GM21717 (cell line): ENCODE data around the gene RBM38.

Experiments used
- ATAC-seq: cut with Tn5 transposase; IDR thresholded peaks from one replicate; pipeline ENCODE4 v1.9.1; 2021; ENCODE audit warnings: mild to moderate bottlenecking, moderate library complexity; ENCODE audit not compliant: unreplicated experiment

The RBM38 gene

DNA sequence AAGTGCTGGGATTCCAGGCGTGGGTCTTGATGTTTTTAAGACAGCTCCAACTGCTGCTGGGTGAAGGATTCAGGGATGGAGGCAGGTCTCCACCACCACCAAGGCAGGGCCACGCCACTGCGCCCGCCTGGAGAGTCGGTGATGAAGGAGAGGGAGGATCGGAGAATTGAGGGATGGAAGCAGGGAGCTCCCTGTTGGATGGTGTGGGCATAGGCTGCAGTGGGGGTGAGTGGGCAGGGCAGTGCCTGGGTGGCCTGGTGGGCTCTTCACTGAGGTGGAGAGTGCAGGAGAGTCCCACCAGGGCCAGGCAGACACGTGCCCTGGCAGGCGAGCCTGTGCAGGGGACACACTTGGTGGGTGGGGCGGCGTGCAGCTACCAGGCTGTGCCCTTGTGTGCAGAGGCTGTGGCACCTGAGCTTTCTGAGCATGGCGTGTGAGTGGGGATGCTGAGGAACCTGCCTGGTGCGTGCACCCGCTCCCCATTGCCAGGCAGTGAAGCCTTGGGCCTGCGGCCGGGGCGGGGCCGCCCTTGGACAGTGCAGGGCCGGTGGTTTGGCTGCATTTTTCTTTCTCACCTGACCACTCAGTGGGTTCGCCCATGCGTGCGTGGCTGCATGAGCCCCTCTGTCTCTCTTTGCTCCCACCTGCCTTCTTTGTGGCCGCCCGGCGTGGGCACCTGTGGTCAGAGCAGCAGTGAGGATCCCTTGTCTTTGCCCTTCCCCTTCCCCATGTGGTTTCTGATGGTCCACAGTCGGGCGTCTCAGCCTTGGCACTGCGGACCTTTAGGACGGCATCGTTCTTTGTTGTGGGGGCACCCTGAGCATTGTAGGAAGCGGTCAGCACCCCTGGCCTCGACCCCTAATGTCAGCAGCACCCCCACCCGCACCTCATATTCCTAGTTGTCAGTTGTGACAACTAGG is 11.3 kb downstream of the RBM38 start:
- no peak for ATAC-seq

DNA sequence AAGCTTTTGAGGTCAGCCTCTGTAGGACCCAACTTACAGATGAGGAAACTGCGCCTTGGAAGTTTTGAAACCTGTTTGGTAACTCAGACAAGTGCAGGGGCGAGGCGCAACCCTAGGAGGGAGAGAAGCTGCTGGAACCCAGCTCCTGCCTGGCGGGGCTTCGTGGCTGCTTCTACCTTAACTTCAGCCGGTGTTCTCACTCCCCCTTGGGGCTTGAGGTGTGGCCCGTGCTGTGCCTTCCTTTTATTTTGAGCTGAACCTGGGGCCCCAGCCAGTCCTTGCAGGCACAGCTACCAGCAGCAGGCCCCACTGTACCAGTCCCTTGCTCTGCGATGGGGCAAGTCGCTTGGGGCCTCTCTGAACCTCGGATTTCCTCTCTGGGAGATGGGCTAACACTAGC is 12.0 kb downstream of the RBM38 start:
- ATAC-seq = no peak

DNA sequence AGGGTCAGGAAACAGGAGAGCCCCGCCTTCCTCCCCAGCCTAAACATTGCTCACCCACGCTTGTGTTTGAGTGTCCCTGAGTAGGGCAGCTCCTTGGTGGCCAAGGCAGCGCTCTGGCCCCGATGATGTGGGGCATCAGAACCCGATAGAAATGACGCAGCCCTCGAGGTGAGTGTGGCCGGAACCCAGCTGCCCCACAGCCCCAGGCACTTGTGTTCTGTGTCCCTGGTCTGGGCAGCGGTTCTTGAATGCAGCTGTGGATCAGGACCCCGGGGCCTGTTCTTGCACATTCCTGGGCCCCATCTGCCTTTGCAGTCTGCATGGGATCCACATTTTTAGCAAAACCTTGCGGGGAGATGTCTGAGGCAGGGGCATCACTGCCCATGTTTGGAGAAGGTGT is 12.8 kb downstream of the RBM38 start:
- ATAC-seq = no peak

DNA sequence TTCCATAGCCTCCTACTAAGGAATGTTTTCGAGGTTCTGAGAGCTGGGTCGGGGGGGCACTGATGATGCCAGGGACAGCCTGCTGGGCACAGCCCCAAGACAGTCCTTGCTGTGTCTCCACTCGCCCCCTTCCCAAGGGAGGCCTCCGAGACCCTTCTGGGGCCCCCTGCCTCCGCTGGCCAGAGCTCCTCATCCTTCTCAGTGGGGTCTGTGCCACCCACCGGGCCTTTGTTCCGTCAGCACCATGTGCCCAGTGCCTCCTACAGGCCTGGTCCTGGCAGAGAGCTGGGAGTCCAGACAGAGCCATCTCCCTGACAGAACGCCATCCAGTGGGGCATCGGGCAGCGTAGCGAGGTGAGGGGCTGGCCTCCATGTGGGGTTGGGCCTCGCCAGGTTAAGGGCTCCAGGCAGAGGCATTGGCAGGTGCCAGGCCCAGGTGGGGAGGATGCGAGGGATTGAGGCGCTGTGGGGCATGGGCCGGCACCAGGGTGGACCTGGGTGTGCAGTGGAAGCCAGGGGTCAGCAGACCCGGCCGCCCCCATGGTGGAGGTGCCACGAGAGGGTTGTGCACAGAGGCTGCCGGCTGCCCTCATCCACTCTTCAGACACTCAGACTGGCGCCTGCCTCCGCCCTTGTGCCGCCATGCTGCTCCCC is 13.3 kb downstream of the RBM38 start:
- ATAC-seq = no peak

DNA sequence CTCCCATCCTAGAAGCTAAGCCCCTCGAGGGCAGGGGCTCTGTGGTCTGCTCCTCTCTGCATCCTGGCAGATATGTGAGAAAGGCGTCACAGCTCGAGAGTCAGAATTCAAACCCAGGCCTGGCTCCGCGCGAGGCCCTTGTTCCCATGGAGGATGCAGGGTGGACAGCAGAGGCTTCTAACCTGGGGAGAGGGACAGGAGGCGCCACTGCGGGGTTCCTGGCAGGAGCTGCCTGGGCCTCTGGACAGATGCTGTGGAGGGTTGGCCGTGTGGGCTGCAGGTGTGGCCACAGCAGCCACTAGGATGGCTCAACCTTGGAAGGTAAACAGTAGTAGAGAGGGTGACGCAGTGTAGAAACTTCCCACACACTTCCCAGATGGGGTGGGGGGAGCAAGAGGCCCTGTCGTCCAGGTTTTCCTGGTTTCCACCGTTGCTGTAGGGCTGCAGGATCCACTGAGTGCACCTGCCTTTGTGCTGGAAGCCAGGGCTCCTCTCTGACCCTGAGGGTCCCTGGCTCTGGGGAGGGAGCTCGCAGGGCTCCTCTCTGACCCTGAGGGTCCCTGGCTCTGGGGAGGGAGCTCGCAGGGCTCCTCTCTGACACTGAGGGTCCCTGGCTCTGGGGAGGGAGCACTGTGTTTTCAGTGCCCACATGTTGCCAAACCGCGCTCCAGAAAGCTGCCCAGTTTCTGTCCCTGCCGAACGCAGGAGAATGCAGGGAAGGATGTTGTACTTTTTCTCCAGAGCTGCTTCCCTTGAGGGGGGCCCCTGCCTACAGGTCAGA is 14.2 kb downstream of the RBM38 start:
- no peak for ATAC-seq

DNA sequence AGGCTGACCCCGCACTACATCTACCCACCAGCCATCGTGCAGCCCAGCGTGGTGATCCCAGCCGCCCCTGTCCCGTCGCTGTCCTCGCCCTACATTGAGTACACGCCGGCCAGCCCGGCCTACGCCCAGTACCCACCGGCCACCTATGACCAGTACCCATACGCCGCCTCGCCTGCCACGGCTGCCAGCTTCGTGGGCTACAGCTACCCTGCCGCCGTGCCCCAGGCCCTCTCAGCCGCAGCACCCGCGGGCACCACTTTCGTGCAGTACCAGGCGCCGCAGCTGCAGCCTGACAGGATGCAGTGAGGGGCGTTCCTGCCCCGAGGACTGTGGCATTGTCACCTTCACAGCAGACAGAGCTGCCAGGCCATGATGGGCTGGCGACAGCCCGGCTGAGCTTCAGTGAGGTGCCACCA is 16.4 kb downstream of the RBM38 start:
- no peak for ATAC-seq

DNA sequence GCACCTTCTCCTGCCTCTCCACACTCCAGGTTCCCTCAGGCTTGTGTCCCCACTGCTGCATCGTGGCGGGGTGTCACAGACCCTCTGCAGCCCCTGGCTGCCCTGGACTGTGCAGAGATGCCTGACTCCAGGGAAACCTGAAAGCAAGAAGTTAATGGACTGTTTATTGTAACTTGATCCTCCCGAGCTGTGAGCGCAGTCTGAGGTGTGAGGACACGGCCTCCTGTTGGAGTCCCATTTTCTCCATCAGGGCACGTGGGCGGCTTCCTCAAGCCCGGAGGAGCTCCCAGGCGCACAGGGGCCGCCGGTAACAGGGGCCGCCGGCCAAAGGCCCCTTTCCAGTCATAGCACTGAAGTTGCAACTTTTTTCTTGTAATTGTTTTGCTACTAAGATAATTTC is 16.9 kb downstream of the RBM38 start:
- no peak for ATAC-seq

DNA sequence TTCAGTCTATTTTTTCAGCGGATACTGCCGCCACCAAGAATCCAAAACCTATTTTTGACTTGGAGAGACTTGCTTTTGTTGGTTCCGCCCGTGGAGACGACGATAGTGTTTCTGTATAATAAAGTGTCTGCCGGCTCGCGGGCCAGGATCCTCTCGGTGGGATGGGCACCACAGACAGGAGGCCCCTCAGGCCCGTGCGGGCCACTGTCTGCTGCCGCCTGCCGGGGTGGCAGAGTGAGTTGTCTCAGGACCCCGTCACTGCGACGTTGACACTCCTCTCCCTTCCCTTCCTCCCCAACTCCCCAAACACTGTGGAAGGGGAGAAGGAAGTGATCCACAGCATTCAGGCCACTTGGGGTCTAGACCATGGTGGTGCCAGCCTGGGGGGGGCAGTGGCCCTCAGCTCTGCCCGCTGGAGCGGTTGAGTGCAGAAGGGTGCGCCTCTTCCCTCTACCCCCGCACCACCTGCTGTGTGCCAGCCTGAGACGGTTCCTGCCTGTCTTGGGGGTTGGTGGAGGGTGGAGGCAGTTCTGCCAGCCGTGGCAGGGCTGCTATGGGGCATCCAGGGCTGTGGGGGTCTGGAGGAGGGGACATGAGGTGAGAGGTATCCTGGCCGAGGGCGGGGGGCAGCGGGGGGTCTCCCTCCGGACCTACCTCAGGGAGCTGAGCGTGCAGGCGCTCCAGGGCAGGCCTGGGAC is 17.5 kb downstream of the RBM38 start:
- ATAC-seq = no peak

DNA sequence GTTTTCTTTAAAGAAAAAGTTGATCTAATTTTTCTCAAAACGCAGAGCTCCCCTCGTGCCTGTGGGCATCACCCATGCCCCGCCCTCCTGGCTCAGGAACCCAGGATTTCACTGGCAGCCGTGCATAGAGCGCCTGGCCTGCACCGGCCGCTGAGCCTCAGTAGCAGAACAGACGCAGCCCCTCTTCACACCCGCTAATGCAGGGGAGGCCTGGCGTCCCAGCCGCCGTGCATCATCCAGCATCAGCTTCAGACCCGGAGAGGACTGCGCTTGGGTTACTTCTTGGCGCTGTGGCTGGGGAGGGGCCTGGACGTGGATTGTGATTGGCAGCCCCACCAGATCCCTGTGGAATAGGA is 18.1 kb downstream of the RBM38 start:
- no peak for ATAC-seq

DNA sequence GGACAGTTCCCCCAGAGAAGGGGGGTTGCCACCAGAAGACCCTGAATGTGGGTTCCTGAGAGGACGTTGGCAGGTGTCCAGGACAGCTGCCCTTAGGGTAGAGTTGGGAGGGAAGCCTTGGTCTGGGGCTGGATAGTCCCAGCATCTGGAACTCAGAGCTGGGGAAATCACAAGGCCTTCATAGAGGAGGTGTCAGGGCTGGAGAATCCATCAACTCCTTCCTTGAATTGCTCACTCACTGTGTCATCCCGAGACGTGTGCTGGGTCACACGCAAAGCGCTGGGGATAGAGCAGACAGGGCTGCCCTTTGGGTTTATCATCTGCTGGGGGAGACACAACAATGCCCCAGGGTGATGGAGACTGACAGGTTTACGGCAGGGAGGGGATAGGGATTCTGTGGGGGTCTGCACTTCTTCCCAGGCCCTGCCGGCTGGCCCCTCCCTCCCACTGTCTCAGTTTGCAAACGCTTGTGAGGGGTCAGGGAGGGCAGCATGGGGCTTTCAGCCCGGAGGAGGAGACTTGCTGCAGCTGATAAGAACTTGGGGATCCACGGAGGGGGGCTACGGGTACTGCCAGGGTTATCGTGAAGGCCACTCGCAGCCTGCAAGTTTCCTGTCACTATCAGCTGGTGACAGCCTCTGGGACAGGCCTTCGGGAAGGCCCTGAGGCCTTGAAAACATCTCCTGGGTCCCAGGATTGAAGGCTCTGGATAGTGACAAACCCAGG is 18.6 kb downstream of the RBM38 start:
- ATAC-seq = no peak

DNA sequence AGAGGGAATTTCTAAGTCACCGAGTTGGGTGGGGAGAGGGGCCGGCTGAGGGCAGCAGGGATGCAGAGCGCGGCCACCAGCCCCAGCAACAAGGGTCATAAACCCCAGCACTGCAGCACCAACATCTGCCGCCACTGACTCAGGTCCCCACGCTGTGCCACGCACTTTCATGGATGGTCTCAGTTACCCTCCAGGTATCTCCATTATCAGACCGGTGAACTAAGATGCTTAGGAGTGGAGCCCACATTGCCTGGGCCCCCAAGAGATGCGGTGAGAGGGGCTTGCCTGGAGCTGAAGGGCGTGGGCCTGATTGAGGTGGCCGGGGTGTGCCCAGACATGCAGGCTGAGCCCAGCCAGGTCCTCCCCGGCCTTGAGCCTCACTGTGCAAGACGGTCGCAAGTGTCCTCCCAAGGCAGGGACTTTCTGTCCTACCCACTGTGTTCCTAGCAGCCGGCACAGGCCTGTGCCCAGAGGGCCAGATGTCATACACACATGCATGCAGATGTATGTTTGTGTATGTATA is 19.3 kb downstream of the RBM38 start:
- ATAC-seq = no peak

DNA sequence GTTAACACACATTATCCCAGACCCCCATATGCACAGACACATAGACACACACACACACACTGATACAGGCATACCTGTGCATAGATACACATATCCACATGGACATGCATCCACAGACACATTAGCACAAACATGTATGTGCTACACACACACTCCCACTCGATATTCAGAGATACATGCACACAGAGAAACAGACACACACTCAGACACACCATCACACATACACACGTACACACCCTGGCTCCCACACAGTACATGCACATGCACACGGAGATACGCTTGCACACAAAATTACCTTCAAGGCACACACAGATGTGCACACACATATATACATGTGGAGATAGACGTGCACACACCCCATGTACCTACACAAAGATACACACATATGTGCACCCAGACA is 19.7 kb downstream of the RBM38 start:
- no peak for ATAC-seq

DNA sequence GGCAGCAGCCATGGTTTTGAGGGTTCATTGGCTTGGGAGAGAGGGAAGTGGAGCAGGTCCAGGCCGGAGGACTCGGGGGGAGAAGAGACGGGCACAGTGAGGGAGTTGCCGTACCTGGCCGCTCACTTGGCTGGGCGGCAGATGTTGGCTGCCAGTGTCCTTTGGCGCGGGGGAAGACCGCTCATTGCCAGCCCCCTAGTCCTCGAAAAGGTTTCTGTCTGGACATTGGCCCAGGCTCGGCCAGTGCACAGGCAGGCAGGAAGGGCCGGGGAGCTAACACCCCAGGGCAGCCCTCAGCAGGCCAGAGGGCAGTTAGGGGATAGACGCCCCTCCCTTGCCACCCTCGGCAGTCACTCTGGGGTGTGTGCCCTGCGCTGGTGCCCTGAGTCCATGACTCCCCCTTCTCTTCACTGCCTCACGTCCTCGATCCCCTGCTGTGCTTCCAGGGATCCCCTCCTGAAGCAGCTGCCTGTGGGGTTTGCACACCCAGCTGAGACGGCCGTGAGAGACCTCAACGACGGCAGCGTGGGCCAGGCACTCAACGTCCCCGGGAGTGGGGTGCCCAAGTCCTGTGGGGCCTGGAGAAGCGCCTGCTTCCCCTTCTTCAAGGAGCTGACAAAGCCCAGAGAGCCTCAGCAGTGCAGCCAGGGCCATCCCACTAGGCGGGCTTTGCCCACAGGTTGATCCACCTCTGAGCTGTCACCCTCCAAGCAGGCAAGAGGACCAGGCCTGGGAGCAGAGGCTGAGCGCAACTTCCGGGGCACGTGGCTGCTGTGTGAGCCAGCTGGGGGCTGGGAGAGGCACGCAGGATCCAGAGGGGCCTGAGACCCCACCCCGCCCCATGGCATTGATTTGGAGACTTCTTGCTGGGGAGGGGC is 20.4 kb downstream of the RBM38 start:
- no peak for ATAC-seq

DNA sequence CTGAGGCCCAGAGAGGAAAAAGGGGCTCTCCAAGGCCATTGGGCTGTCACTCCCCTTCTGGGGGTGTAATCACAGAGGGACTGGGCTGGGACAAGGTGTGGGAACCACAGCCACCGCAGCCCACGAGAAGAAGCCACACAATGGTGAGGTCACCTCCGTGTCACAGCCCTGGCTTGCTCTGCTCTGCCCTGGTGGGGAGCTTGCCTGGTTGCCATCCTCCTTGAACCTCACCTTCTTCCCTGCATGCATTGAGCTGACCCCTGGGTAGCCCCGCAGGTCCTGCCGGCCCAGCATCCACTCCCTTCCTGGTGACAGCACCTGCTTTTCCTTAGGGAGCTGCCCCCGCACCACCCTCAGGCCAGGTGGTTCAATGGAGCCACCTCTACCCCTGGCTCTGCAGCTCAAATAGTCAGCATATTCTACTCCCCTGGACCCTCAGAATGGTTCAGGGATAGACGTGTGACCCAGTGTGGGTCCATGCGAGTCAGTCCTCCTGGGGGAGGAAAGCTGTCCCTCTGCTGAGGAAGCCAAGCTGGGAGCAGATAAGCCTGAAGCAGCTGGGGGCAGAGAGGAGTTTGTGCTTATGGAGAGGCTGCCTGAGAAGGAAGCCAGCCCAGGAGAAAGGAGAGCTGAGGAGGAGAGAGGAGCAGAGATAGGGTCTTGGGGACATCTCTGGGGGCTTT is 21.3 kb downstream of the RBM38 start:
- no peak for ATAC-seq

DNA sequence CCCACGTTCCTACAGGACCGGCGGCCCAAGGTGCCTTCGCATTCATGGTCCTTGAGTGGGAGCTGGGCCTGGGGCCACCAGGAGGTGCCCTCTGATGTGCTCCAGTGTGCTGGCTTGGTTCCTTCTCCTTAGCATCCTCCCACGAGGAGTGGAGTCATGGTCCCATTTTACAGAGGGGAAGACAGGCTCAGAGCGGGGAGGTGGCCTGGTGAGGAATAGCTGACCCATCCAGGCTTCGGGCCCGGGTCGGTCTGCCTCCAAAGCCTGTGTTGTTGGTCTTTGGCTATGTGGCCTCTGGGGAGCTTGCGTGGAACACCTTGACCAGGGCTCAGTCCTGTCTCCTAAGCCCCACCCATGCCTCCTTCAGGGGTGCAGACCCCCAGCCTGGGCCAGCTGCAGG is 22.8 kb downstream of the RBM38 start:
- ATAC-seq = no peak

DNA sequence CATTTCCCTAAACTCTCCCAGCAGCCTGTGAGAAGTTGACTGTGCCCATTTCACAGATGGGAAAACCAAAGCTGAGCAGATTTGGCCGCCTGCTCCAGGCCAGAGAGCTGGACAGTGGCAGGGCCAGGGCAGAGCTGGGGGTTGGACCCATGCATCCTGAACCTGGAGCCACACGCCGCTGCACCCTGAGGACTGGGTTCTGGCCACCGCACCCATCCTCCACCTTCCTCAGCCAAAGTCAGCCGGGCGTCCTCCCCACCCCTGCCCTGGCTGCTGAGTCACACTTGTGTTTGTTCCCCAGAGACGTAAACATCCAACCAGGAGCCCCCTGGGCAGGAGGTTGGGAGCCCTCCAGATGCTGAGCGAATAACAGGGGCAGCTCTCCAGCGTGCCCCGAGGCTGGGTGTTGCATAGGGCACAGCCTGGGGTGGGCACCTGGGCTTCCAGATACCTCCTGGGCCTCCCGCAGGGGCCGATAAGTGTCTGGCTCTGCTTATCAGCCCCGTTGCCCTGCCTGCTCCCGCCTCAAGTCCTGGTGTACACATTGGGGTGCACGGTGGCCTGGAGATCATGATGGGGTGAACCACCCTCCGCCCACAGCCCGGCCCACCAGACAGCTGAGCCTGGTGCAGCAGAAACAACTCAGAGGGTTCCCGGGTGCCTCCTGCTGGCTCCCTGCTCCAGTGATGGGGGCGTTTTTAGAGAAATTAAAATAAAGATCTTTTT is 23.8 kb downstream of the RBM38 start:
- ATAC-seq = no peak

DNA sequence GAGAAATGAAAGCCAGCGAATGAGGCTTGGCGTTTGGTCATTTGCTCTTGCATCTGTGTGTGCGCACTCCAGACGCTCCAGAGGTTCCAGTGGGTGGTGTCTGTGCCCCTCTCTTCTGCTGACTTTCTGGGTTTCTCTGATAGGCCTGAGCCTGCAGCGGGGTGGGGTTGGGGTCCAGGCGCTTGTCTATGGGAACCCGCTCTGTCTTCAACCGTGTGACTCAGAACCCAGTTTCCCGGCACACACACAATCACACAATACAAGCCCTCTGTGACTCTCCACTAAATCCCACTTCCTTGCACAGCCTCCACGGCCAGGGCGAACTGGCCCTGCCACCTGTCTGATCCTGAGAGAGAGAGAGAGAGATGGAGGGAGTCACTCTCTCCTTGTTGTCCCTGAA is 24.6 kb downstream of the RBM38 start:
- no peak for ATAC-seq
